ENCODE measurements around the gene ATAD3B. TPM values are rescaled to one million over a fixed set of nuclear protein-coding genes. Genes with fewer than 3 reads are reported as not detected.
A peak's percentile ranks its signal among the peaks of the same experiment; 100 is the strongest.

ATAD3B gene
- total and polyA plus RNA-seq, 2 of the 13 experiments (the other 11 are each of a cell fraction or from before 2014, with no cell fraction given): 9.6 to 31.1 TPM

GRCh38 chr1:1432951-1433803 is 38.4 kb upstream of the ATAD3B start (continued):
- TF ChIP-seq MXI1 (IDR thresholded peaks at IDR 0.05; ENCODE audit: borderline replicate concordance, low read depth, low read length) (peak; percentile 87; the same call in 1 of the 3 replicates), ZNF205 (CRISPR knock-in tag; IDR thresholded peaks at IDR 0.05) (peak; percentile 74; the same call in 1 of the 2 replicates), TARDBP (CRISPR knock-in tag; IDR thresholded peaks at IDR 0.05) (peak; percentile 79), NFKB2 (CRISPR knock-in tag; IDR thresholded peaks at IDR 0.05; ENCODE audit: borderline replicate concordance) (no peak), STAG1 (CRISPR knock-in tag; IDR thresholded peaks at IDR 0.05) (no peak; the same call in 1 of the 2 replicates), ZNF660 (CRISPR knock-in tag; IDR thresholded peaks at IDR 0.05; ENCODE audit: borderline replicate concordance, low read depth) (no peak), STAT6 (CRISPR knock-in tag; IDR thresholded peaks at IDR 0.05; ENCODE audit: borderline replicate concordance) (0 out of 2 replicates have a peak, but pooled peaks have one; percentile 83), FOXP1 (IDR thresholded peaks at IDR 0.05) (no peak), FOXP1 (CRISPR knock-in tag; IDR thresholded peaks at IDR 0.05) (peak; percentile 55), ZNF12 (CRISPR knock-in tag; IDR thresholded peaks at IDR 0.05) (peak; percentile 58; the same call in 1 of the 2 replicates), ZNF883 (CRISPR knock-in tag; IDR thresholded peaks at IDR 0.05; ENCODE audit: not compliant biosample characterization) (peak; percentile 72), HCFC1 (IDR thresholded peaks at IDR 0.05; ENCODE audit: low read depth, low read length) (no peak), AKNA (CRISPR knock-in tag; IDR thresholded peaks at IDR 0.05; ENCODE audit: borderline replicate concordance) (no peak), KLF15 (CRISPR knock-in tag; IDR thresholded peaks at IDR 0.05; ENCODE audit: borderline replicate concordance) (no peak), HNRNPH1 (optimal IDR thresholded peaks at IDR 0.05; ENCODE audit: low read depth, low read length) (no peak), SMC3 (IDR thresholded peaks at IDR 0.05; ENCODE audit: low read length) (peak; percentile 19; the same call in 1 of the 2 replicates), ZC3H13 (CRISPR knock-in tag; IDR thresholded peaks at IDR 0.05) (peak; percentile 3; the same call in 1 of the 2 replicates), JUND (CRISPR knock-in tag; IDR thresholded peaks at IDR 0.05) (no peak), KLF16 (CRISPR knock-in tag; IDR thresholded peaks at IDR 0.05) (peak in 1 of 2 experiments; percentile 96; a peak in 2 of 4 replicates), SIN3A (IDR thresholded peaks at IDR 0.05; ENCODE audit: borderline replicate concordance, low read depth, low read length) (peak; percentile 95), HHEX (CRISPR knock-in tag; IDR thresholded peaks at IDR 0.05) (no peak), ZMYM2 (CRISPR knock-in tag; IDR thresholded peaks at IDR 0.05) (no peak), CBX5 (CRISPR knock-in tag; IDR thresholded peaks at IDR 0.05; ENCODE audit: borderline replicate concordance) (peak; percentile 84)
